Hepatic stellate cell (primary cell): ENCODE measurements around the gene TMEM131.
A peak's percentile ranks its signal among the peaks of the same experiment; 100 is the strongest.
"Not testable (repeated sequence)": the region's sequence is repeated elsewhere in the genome, so short reads cannot be mapped to it uniquely, and the experiment has no call there.

Experiments used
- DNase-seq: peaks from one replicate; pipeline ENCODE4 v3.0.0; 2011; ENCODE audit warnings: low spot score

Gene TMEM131

DNA sequence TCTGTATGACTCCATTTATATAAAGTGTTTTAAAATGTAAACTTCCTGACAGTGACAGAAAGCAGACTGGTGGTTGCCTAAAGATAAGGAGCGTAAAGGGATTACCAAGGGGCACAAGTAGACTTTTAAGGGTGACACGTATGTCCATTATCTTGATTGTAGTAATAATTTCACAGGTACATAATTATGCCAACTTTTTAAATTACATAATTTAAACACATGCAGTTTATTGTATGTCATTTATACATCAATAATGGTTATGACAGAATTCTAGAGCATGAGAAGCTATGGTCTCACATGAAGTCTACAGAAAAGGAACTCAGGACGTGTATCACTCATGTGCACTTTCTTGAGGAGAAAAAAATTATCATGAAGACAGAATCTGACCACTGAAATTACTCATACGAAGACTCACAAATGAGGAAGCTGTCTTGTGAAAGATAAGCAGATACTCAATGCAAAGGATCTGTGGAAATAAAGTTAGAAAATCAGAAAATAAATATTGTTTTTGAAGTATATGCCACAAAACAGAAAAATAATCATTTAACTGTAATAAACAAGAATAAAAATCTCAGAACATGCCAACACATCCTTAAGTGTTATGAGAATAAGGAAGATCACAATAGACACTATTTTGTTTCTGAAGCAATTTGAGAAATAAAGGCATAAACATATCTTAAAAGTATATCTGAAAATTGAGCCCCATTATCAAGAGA, 84.4 kb downstream of the TMEM131 start:
- no peak for DNase-seq

DNA sequence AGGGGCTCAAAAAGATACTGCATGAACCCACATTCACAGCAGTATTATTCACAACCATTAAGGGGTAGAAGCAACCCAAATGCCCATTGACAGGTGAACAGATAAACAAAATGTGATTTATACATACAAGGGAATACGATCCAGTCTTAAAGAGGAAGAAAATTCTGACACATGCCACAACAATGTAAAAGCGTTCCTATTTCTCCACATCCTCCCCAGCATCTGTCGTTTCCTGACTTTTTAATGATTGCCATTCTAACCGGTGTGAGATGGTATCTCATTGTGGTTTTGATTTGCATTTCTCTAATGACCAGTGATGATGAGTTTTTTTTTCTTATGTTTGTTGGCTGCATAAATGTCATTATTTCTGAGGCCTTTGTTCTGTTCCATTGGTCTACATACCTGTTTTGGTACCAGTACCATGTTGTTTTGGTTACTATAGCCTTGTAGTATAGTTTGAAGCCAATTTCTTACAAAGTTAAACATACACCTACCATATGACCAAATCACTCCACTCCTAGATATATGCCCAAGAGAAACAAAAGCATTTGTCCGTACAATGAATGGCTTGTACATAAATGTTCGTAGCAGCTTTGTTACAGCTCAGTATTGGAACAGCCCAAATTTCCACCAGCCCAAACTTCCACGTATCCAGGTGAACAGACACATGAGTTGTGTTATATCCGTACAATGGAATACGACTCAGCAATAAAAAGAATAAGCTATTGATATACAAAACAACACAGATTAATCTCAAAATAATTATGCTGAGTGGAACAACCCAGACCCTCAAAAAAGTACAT, 85.1 kb downstream of the TMEM131 start:
- DNase-seq, result no peak

DNA sequence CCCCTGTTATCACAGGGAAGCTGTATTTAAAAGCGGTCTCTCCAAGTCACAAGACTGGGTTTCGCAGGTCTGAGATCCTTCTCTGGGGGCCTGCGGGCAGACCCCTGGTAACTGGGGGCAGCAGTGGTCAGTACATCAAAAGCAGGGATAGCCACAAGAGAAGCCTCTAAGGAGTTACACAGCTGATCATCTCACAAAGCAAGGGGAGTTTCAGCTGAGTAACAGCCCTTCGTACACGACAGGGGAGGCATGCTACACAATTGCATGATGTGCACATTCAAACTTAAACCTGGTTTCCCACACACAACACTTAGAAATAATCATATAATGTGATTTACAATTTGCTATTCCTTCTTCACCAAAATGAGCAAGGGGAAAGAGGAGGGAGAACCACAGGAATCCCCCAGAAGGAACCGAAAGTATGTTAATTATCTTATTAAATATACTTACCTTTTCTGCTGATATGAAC, 87.5 kb downstream of the TMEM131 start:
- no peak for DNase-seq

DNA sequence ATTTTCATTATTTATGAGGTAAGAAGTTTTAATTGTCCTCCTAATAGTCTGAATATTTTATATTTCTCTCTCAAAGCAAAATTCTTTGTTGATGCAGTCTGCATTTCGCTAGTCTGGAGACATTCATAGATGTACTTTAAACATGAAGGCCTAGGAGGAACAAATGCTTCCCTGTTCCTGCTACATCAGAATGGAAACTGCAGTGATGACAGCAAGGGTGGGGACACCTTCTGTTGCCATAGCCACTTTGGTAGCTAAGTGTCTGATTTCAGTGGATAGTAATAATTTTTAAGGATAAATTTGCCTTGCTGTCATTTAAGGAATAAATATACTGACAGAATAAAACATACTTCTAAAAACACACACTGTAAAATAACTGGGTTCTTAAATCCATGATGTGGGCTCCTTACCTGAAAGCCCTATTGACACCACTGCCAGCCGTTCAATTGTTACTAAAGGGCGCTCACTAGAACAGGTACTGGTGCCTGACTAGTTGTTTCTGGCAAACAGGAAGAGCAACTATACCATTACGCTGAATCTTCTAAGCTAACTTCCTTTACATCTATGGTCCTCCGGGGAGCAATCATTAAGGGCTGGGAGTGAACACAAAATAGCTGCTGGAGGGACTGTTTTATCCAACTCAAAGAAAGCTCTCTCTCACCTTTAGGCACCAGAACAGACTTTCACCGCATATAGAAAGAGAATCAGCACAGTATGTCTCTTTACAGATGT, 88.2 kb downstream of the TMEM131 start:
- DNase-seq, result no peak

DNA sequence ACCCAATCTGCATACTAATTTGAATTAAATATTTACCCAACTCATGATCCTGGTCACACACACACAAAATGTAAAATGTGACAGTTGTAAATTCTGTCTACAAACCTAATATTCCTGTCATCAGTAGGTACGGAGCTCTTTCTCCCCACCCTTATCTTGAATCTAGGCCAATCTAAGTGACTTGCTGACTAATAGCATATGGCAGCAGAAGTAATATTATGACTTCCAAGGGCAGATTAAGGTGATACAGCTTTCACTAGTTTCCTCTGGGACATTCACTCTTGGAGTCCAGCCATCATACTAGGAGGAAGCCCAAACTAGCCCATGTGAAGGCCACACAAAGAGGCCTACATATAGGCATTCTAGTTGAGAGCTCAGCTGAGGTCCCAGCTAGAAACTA, 89.4 kb downstream of the TMEM131 start:
- no peak for DNase-seq

DNA sequence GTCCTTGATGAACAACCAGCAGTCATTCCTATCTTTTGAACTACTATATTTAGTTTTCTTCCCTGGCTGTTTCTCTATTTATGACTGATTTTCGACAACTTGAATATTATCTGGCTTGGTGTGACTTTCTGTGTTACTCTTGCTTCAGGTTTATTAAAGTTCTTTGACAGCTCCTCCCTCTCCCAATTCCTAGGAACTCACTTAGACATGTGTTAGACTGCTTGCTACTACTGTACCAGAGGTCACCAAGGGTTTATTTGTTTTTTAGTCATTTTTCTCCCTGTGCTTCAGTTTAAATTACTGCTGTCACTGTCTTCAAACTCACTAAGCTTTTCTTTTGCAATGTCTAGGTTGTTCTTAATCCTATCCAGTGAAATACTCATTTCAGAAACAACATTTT, 90.5 kb downstream of the TMEM131 start:
- DNase-seq, result no peak

DNA sequence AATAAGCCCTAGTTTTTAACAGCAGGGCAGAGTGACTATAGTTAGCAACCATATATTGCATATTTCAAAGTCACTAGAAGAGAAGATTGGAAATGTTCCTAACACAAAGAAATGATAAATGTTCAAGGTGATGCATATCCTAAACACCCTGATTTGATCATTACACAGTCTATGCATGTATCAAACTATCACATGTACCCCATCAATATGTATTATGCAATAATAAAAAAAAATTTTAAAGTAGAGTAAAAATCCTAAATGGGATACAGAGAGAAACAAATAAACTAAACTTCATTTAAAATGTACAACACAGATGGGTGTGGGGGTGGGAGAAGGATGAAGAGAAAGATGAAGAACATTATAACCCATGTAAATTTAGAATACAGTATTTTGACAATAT, 93.9 kb downstream of the TMEM131 start:
- no peak for DNase-seq

DNA sequence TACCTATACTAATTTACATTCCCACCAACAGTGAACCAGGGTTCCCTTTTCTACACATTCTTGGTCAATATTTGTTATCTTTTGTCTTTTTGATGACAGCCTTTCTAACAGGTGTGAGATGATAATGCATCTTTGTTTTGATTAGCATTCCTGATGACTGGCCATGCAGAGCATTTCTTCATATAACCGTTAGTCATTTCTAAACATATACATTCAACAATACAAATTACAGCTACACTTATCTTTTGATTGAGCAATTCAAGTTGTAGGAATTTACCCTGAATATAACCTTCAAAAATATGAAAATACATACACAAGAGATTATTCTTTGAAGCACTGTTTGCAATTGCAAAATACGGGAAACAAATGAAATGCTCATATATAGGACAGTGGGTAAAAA, 94.9 kb downstream of the TMEM131 start:
- DNase-seq, result no peak

DNA sequence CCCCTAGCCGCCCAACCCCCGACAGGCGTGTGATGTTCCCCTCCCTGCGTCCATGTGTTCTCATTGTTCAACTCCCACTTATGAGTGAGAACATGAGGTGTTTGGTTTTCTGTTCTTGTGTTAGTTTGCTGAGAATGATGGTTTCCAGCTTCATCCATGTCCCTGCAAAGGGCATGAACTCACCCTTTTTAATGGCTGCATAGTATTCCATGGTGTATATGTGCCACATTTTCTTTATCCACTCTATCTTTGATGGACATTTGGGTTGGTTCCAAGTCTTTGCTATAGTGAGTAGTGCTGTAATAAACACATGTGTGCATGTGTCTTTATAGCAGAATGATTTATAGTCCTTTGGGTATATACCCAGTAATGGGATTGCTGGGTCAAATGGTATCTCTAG, 102.7 kb downstream of the TMEM131 start:
- not testable (repeated sequence) for DNase-seq

DNA sequence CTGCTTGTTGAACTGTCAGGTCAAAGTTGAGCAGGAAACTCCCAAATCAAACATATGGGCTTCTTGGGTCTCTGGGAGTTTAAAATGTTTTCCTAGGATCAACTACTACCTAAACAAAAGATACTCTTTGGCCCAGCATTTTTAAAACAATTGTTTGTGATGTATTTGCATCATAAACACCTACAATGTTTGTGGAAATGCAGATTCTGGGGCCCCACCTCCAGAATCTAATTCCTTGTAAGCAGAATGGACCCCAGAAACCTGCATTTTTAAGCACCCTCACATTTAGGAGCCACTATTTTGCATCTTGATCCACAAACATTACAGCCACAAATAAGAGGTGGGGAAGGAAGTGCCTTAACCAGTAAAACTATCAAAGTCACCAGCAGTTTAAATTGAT, 104.1 kb downstream of the TMEM131 start:
- DNase-seq, result no peak

DNA sequence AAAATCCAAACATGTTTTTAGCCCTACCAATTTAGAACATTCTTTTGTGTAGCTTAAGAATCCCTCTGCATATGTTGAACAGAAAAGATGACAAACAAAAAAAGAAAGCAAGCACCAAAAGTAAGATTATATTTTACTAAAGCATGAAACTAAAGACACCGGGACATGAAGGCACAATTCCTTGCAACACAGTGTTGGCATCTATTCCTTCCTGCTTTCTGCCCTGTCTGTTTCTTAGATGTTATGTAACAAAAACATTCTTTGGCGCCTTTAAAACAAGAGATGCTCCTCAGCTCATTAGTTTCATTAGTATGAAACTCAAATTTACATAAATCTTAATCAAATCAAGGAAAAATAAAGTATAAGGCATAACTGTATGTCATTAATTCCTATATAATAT, 106.6 kb downstream of the TMEM131 start:
- no peak for DNase-seq

DNA sequence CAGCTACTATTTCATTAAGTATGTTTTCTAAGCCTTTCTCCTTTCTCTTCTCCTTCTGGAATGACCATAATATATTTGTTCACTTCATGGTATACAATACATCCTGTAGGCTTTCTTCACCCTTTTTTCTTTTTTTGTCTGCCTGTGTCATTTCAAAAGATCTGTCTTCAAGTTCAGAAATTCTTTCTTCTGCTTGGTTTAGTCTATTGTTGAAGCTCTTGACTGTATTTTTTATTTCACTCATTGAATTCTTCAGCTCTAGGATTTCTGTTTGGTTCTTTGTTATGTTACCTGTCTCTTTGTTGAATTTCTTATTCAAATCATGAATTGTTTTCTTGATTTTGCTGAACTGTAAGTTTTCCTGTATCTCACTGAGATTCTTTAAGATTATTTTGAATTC, 109.9 kb downstream of the TMEM131 start:
- DNase-seq, result no peak

DNA sequence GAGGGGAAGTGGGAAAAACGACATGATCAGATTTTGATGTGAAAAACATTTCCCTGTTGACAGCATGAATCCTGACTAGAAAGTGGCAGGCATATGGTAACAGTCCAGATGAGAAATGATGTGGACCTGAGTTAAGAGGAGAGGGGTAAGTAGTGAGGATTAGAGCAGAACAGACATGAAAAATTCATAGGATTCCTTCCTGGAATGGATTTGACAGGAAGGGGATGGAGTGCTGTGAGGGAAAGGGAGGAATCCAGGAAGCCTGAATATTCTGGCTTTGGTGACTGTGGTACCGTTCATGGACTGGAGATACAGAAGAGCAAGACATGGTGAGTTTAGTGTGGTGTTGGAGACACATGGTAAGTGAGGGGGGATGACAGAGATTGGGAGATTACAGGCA, 115.4 kb downstream of the TMEM131 start:
- DNase-seq, result no peak

DNA sequence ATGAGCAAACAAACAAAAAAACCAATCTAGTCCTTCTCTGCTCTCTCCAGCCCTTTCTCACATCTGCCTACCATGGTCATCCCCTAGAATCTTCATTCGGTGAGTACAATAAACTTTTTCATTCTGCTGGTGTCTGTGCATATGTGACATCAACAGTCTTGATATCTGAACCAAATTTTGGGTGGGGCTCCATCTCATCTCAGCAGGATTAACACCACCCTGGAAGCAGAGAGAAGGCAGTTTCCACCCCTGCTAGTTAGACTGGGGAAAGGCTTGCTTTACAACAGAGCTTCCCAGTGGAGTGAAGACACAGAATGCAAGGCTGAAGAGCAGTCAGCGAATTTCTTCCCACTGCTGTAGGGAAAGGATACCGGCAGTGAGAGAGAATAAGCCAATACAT, 116.9 kb downstream of the TMEM131 start:
- DNase-seq, result no peak

DNA sequence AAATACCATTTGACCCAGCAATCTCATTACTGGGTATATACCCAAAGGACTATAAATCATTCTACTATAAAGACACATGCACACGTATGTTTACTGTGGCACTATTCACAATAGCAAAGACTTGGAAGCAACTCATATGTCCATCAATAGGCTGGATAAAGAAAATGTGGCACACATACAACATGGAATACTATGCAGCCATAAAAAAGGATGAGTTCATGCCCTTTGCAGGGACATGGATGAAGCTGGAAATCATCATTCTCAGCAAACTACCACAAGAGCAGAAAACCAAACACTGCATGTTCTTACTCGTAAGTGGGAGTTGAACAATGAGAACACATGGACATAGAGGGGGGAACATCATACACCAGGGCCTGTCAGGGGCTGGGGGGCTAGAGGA, 117.4 kb downstream of the TMEM131 start:
- DNase-seq, result not testable (repeated sequence)

DNA sequence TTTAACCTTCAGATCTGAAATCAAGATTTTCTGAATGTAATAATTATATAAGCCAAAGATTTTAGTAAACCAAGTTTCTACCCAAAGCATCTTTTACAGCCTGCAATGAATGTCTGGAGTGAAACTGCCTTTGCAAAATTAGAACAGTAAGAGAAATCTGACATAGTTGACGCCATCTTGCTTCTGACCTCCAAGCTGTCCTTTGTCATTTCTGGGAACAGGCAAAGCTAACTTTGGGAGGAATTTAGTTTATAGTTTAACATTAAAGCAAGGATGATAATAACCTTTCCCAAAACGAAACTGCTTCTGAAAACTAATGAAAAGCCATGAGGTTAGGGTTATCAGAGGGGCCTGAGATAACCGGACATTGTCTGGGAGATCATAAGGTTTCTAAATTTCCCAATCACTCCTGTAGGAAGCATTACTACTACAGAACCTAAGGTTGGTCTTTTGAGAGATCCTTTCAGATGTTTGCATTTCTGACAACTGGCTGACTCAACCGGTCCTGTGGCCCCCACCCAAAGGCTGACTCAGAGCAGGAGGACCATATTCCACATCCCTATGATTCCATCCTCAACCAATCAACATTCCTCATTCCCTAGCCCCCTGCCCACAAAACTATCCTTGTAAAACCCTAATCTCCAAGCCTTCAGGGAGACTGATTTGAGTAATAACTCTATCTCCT, 124.5 kb downstream of the TMEM131 start:
- peak; percentile 9 for DNase-seq

DNA sequence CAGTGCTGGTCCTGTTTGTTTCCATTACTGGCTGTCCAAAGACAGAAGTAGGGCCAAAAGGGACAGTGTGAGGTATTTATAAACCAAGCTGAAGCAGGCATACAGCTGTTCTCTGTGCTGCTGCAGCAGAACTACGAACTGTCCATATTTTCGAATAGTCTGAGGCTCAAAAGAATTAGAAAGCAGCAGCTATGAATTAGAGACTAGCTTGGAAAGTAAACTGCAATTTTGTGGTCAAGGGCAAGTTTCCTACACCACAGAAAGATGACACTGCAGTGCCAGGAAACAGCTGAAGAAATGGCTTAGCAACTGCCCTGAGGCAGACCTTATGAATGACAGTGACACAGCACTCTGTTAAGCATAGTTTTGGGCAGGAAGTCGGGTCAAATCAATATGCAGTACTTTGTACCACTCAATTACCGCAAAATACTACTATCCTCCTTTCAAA, 125.3 kb downstream of the TMEM131 start:
- DNase-seq, result peak; percentile 54

DNA sequence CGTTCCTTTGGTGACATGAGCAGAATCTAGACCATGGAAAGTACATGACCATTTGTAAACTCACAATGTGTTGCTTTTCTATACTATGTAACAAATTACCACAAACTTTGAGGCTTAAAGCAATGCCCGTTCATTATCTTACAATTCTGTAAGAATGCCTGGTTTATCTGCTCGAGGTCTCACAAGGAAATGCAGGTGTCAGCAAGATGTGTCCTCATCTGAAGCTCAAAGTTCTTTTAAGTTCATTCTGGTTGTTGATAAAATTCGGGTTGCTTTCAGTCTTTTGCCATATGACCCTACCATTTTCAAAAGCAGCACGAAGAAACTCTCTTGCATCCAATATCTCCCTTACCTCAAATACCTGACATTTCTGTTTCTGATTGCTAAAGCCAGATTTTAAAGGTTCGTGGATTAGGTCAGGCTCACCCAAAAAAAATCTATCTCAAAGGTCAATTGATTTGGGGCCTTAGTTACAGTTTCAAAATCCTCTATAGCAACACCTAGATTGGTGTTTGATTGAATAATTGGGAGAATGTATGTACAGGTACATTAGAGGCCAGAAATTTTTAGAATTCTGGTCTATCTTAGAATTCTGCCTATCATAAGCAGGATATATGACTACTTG, 125.9 kb downstream of the TMEM131 start:
- DNase-seq, result no peak

DNA sequence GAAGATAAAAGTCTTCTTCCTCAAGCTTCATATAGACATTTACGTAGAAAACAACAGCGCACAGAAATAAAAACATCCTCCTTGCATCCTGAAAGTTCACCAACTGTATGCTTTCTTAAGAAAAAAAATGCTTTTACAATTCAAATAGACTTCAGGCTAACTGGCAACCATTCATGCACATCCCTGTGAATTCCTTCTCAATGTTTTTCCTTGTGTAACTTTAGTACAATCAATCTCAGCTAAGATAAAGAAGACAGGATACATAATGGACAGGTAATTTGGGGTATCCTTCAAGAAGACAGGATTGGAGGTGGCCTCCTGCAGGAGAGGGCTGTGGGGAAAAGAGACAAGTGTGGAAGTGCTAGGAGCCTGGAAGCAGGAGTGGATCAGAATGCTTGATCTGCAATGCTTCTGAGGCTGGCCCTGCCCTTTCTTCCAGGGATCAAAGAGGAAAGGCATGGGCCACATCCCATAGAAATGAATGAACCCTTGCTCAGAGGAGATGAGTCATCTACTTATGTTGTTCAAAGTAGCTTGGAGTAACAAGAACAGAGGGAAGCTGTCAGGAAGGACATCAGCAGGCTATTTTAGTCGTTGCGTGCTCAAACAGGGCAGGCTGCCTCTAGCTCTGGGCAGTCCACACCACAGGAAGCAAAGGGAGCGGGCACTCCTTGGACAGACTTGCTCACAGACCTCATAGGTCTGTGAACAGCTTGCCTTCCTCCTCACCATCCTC, 126.6 kb downstream of the TMEM131 start:
- peak; percentile 76 for DNase-seq

DNA sequence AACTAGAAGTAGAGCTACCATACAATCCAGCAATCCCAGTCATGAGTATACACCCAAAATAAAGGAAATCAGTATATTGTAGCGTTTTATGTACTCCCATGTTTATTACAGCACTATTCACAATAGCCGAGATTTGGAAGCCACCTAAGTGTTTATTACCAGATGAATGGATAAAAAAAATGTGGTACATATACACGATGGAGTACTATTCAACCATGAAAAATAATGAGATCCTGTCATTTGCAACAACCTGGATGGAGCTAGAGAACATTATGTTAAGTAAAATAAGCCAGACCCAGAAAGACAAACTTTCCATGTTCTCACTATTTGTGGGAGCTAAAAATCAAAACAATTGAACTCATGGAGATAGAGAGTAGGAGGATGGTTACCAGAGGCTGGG, 131.9 kb downstream of the TMEM131 start:
- no peak for DNase-seq

DNA sequence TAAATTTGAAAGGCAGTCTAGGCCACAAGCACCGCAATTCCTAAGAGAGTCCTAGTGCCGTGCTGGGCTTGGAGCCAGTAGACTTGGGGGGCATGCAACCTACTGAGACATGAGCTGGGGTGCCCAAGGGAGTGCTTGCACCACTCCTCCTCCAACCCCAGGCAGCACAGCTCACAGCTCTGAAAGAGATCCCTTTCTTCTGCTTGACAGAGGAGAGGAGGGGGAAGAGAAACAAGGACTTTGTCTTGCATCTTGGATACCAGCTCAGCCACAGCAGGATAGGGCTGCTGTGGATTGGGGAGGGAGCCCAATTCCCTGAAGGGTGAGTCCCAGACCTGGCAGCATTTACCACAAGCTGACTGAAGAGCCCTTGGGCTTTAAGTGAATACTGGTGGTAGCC, 134.6 kb downstream of the TMEM131 start:
- no peak for DNase-seq
